Left ventricle myocardium superior (tissue), 1 donor: ENCODE results near the gene GINS2. TPM values are rescaled to one million over a fixed set of nuclear protein-coding genes. Genes with fewer than 3 reads are reported as not detected.
A peak's percentile ranks its signal among the peaks of the same experiment; 100 is the strongest.

ENCODE experiments used
- ATAC-seq: fragments of 200-7000 bp; cut with Tn5 transposase; one replicate; pipeline ENCODE4 v1.9.1; 2020; ENCODE audit warnings: mild to moderate bottlenecking, moderate library complexity
- DNase-seq: peaks from one replicate; pipeline ENCODE4 v3.0.0-alpha.2; 2020
- intact Hi-C: fragments of 100-400 bp; cut with micrococcal nuclease; formaldehyde crosslinking; loops from one replicate; pipeline ENCODE4 v1.11.0; 2022
- total RNA-seq: library from RNA; stranded (reverse); fragmentation: NEBNext Ultra II Directional; extraction: Animal tissue kit (Norgen Biotek cat#: 25700); gene quantifications from one replicate; pipeline ENCODE4 v1.2.1, GENCODE V29; 2021
- donor health status: DM: no; HTN: yes; CAD: no; lungs with severe emphysema.

GINS2 gene
- total RNA-seq, 1 donor from 2014 or later = 0.42 TPM

- DNase-seq (no peak), ATAC-seq (no peak)
- intact Hi-C loops = no loop called here
Observed at GRCh38 chr16:85674828-85675227, 13.9 kb downstream of the GINS2 start.

- ATAC-seq (no peak), DNase-seq (no peak)
- intact Hi-C loops = no loop called here
Observed at GRCh38 chr16:85674418-85674755, 14.4 kb downstream of the GINS2 start.

- intact Hi-C loops = no loop called here
- DNase-seq (peak; percentile 79), ATAC-seq (peak; percentile 97)
Observed at GRCh38 chr16:85673529-85674417, 15.0 kb downstream of the GINS2 start.

GRCh38 chr16:85670840-85671239, 17.9 kb downstream of the GINS2 start:
- ATAC-seq (no peak), DNase-seq (no peak)
- intact Hi-C loops = no loop called here

- ATAC-seq = no peak
- no peak for DNase-seq
- intact Hi-C loops = no loop called here
Observed at GRCh38 chr16:85668676-85669424, 19.9 kb downstream of the GINS2 start.

GRCh38 chr16:85667841-85668413, 20.8 kb downstream of the GINS2 start:
- no peak for ATAC-seq
- intact Hi-C loops = no loop called here
- DNase-seq = no peak

- intact Hi-C loops = no loop called here
- no peak for ATAC-seq
- no peak for DNase-seq
Observed at GRCh38 chr16:85667261-85667660, 21.5 kb downstream of the GINS2 start.

- intact Hi-C loops = no loop called here
- no peak for DNase-seq
- no peak for ATAC-seq
Observed at GRCh38 chr16:85665929-85666328, 22.8 kb downstream of the GINS2 start.

- intact Hi-C loops = no loop called here
- DNase-seq = no peak
- ATAC-seq = no peak
Observed at GRCh38 chr16:85665373-85665740, 23.4 kb downstream of the GINS2 start.

- DNase-seq (no peak), ATAC-seq (no peak)
- intact Hi-C loops = no loop called here
Observed at GRCh38 chr16:85664580-85665372, 24.0 kb downstream of the GINS2 start.

GRCh38 chr16:85663891-85664321, 24.8 kb downstream of the GINS2 start:
- intact Hi-C loops = no loop called here
- ATAC-seq = no peak
- DNase-seq = no peak

GRCh38 chr16:85662976-85663830, 25.6 kb downstream of the GINS2 start:
- ATAC-seq = no peak
- DNase-seq = no peak
- intact Hi-C loops = no loop called here

- ATAC-seq = no peak
- intact Hi-C loops = no loop called here
- no peak for DNase-seq
Observed at GRCh38 chr16:85662482-85662812, 26.3 kb downstream of the GINS2 start.

- intact Hi-C loops = no loop called here
- DNase-seq = no peak
- no peak for ATAC-seq
Observed at GRCh38 chr16:85661740-85662481, 26.8 kb downstream of the GINS2 start.

GRCh38 chr16:85660843-85661739, 27.7 kb downstream of the GINS2 start:
- intact Hi-C loops = no loop called here
- ATAC-seq = no peak
- no peak for DNase-seq

- DNase-seq (peak; percentile 85), ATAC-seq (peak; percentile 96)
- intact Hi-C loops = no loop called here
Observed at GRCh38 chr16:85659805-85660511, 28.8 kb downstream of the GINS2 start.
